Caco-2 (cell line): ENCODE measurements around the gene EVA1A. TPM values are rescaled to one million over a fixed set of nuclear protein-coding genes. Genes with fewer than 3 reads are reported as not detected.

Source experiments
- BruUV-seq: library from RNA; stranded (reverse); fragments of 400-500 nt; replicated peaks from 2 replicates; lab custom pipeline; 2021; lab: Mats Ljungman, UMichigan
- CTCF ChIA-PET: fragments of 300-600 bp; sonication (Branson Sonifier 250); formaldehyde crosslinking; loops from one replicate; lab custom pipeline; 2022; ENCODE audit warnings: antibody characterized with exemption; lab: Charles Lee
- POLR2A ChIA-PET: fragments of 300-600 bp; sonication (Branson Sonifier 250); formaldehyde crosslinking; loops from one replicate; lab custom pipeline; 2022; ENCODE audit warnings: antibody characterized with exemption; lab: Charles Lee
- DNase-seq, 2 experiments: peaks; one replicate each; pipeline versions ENCODE4 v3.0.0 to v3.0.0-alpha.2; 2020 to 2022
- H3K27me3 ChIP-seq: replicated peaks from 2 replicates; pipeline ENCODE4 v1.6.0; 2011; ENCODE audit warnings: low read length; ENCODE audit not compliant: control insufficient read depth, insufficient read depth
- H3K36me3 ChIP-seq: 2 replicates; pipeline ENCODE4 v1.5.1; 2011; ENCODE audit warnings: low read length; ENCODE audit not compliant: control insufficient read depth, insufficient read depth
- H3K4me1 ChIP-seq: fragments of 250-450 bp; sonication (Bioruptor Pico); 2 replicates; pipeline ENCODE4 v1.5.1; 2020; ENCODE audit warnings: mild to moderate bottlenecking
- H3K4me3 ChIP-seq: 2 replicates; pipeline ENCODE4 v1.5.1; 2011; ENCODE audit warnings: low read depth, mild to moderate bottlenecking, control low read depth, low read length
- H3K9me3 ChIP-seq: fragments of 250-450 bp; sonication (Bioruptor Pico); 2 replicates; pipeline ENCODE4 v1.5.1; 2020; ENCODE audit warnings: mild to moderate bottlenecking, moderate library complexity
- H3K27ac Mint-ChIP-seq: one replicate; pipeline ENCODE4 v1.8.0; 2022; ENCODE audit warnings: mixed read lengths; ENCODE audit not compliant: unreplicated experiment
- H3K27me3 Mint-ChIP-seq: one replicate; pipeline ENCODE4 v1.8.0; 2022; ENCODE audit warnings: mixed read lengths; ENCODE audit not compliant: insufficient read depth, unreplicated experiment
- H3K36me3 Mint-ChIP-seq: one replicate; pipeline ENCODE4 v1.8.0; 2022; ENCODE audit warnings: mild to moderate bottlenecking, mixed read lengths; ENCODE audit not compliant: insufficient read depth, unreplicated experiment
- H3K4me1 Mint-ChIP-seq: one replicate; pipeline ENCODE4 v1.8.0; 2022; ENCODE audit warnings: low read depth, mixed read lengths; ENCODE audit not compliant: unreplicated experiment
- H3K4me3 Mint-ChIP-seq: one replicate; pipeline ENCODE4 v1.8.0; 2022; ENCODE audit warnings: mild to moderate bottlenecking, moderate library complexity, mixed read lengths; ENCODE audit not compliant: unreplicated experiment
- H3K9me3 Mint-ChIP-seq: one replicate; pipeline ENCODE4 v1.8.0; 2022; ENCODE audit warnings: mixed read lengths; ENCODE audit not compliant: unreplicated experiment
- intact Hi-C: fragments of 100-400 bp; cut with micrococcal nuclease; formaldehyde crosslinking; loops from one replicate; pipeline ENCODE4 v1.10.0; 2022; ENCODE audit not compliant: unreplicated experiment
- total RNA-seq: library from RNA; stranded (reverse); gene quantifications from 2 replicates; pipeline ENCODE4 v1.2.3, GENCODE V29; 2022
- TF ChIP-seq, protein P1 (sequence below), 2 experiments: fragments of 200-600 bp in 1 of 2; IDR thresholded peaks; 1 replicate in 1 of 2; 2 replicates in 1 of 2; pipeline versions ENCODE4 v1.5.1 to v1.8.0; 2011 to 2022; ENCODE audit warnings: antibody characterized with exemption in 1 of 2, control low read depth in 1 of 2, inconsistent platforms in 1 of 2, low read depth in 1 of 2, low read length in 1 of 2, mild to moderate bottlenecking in 1 of 2, moderate library complexity in 1 of 2; ENCODE audit not compliant: insufficient read depth in 1 of 2, severe bottlenecking in 1 of 2, unreplicated experiment in 1 of 2

The EVA1A gene
- total RNA-seq, 1 experiment from 2014 or later, result 0.25 TPM

DNA sequence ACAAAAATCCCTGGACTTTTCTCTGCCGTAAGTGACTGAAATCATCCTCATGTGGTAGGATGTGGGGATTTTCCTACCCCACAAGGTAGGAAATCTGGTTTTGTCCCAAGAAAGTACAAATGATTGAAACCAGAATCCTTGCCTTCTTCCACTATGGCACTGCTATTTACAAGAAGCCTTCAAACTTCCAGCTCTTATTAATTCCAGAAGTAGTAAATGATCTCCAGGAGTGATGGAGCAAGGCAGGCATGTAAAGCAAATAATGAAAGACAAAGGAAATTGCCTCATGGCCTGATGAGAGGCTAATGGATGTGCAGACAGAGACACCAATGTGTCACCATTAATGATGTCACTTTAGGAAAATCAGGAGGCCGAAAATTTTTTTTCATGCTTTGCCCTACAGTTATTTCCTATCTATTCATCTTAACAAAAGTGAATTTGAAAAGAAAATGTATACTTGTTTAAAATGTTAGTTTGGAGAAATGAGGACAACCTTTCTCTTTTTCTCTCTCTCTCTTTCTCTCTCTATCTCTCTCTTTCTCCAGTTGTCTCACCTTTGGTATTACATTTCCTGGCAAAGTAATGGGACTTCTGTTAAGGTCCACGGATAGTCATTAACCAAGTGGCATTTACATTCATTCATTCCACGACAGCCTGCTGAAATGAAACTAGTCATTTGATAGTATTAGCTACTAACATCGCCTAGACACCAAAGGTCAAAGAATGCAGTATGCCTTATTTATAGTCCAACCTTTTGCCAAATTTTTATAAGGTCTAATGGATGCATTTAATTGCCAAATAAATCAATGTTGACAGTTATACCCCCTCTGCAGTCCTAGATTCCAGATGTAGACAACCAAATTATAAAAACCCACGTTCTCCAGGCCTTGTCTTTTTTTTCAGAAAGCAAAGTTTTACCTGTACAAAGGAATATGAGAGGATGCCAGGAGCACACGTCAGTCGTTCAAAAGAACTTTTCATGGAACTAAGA lies 5.0 kb upstream of the EVA1A start:
- no TSS peak for BruUV-seq
- Mint-ChIP-seq H3K4me3 (no peak overlapping the region), H3K27ac (no peak overlapping the region), H3K27me3 (peaks cover 11% of the 10 kb centered on the region), H3K4me1 (peaks cover 18% of the 10 kb centered on the region), H3K9me3 (no peaks in the 10 kb centered on the region), H3K36me3 (no peaks in the 10 kb centered on the region)
- Histone ChIP-seq H3K36me3 (no peaks in the 10 kb centered on the region), H3K9me3 (no peaks in the 10 kb centered on the region), H3K4me1 (peaks cover 10% of the 10 kb centered on the region; the same call in 1 of the 2 replicates), H3K4me3 (no peak overlapping the region), H3K27me3 (no peaks in the 10 kb centered on the region)
- ChIA-PET CTCF (no interaction called here), POLR2A (no interaction called here)
- TF ChIP-seq, protein P1, sequence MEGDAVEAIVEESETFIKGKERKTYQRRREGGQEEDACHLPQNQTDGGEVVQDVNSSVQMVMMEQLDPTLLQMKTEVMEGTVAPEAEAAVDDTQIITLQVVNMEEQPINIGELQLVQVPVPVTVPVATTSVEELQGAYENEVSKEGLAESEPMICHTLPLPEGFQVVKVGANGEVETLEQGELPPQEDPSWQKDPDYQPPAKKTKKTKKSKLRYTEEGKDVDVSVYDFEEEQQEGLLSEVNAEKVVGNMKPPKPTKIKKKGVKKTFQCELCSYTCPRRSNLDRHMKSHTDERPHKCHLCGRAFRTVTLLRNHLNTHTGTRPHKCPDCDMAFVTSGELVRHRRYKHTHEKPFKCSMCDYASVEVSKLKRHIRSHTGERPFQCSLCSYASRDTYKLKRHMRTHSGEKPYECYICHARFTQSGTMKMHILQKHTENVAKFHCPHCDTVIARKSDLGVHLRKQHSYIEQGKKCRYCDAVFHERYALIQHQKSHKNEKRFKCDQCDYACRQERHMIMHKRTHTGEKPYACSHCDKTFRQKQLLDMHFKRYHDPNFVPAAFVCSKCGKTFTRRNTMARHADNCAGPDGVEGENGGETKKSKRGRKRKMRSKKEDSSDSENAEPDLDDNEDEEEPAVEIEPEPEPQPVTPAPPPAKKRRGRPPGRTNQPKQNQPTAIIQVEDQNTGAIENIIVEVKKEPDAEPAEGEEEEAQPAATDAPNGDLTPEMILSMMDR (IDR thresholded peaks at IDR 0.05; ENCODE audit: insufficient read depth in 1 of 2, low read depth in 1 of 2, low read length in 1 of 2, severe bottlenecking in 1 of 2, unreplicated experiment in 1 of 2), result no peak
- no peak for DNase-seq
- intact Hi-C loops, result no loop called here

DNA sequence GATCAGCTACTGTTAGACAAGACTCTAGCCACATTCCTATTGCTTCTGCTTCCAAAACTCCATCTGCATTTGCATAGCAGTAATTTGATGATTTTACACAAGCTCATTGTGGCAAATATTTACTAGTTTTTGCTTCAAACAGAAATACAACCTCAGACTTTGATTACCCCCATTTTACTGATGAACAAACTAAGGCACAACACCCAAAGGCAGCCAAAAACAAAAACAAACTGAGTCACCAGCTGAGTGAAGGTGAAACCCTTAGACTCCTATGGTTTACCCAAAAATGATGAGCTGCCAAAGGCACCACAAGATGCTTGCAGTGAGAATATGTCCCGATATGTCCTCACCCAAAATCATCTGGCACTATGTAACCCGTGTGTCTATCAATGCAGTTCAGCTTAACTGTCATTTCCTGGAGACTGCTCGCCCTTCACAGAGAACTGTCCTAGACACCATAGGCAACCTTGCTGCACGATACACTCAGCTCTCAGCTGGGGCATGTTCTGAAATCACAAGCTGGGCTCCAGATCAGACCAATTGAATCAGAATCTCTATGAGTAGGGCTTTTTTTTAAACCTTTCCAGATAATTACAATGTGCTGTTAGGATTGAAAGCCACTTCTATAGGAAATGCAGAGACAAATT lies 4.1 kb upstream of the EVA1A start:
- no peaks in the 10 kb centered on the region for H3K9me3 ChIP-seq
- no peaks in the 10 kb centered on the region for H3K36me3 ChIP-seq
- intact Hi-C loops, result loop anchor here (5.0 kb wide), 1 partner anchor 103 kb away; no protein-coding TSS in a partner anchor
- no TSS peak for BruUV-seq
- ChIA-PET POLR2A (interaction anchor here (0.7 kb wide), 1 partner anchor 42 kb away, joined by 3 read pairs; no protein-coding TSS in a partner anchor), CTCF (no interaction called here)
- TF ChIP-seq, protein P1 (IDR thresholded peaks at IDR 0.05; ENCODE audit: insufficient read depth in 1 of 2, low read depth in 1 of 2, low read length in 1 of 2, severe bottlenecking in 1 of 2, unreplicated experiment in 1 of 2), result no peak
- H3K27me3 ChIP-seq, result peaks cover under 1% of the 10 kb centered on the region
- peaks cover 10% of the 10 kb centered on the region; the same call in 1 of the 2 replicates for H3K4me1 ChIP-seq
- H3K4me3 ChIP-seq, result no peak overlapping the region
- no peak overlapping the region for H3K4me3 Mint-ChIP-seq
- H3K36me3 Mint-ChIP-seq, result no peaks in the 10 kb centered on the region
- H3K27me3 Mint-ChIP-seq, result peaks cover 11% of the 10 kb centered on the region
- no peak overlapping the region for H3K27ac Mint-ChIP-seq
- no peaks in the 10 kb centered on the region for H3K9me3 Mint-ChIP-seq
- H3K4me1 Mint-ChIP-seq, result peaks cover 22% of the 10 kb centered on the region
- no peak for DNase-seq

DNA sequence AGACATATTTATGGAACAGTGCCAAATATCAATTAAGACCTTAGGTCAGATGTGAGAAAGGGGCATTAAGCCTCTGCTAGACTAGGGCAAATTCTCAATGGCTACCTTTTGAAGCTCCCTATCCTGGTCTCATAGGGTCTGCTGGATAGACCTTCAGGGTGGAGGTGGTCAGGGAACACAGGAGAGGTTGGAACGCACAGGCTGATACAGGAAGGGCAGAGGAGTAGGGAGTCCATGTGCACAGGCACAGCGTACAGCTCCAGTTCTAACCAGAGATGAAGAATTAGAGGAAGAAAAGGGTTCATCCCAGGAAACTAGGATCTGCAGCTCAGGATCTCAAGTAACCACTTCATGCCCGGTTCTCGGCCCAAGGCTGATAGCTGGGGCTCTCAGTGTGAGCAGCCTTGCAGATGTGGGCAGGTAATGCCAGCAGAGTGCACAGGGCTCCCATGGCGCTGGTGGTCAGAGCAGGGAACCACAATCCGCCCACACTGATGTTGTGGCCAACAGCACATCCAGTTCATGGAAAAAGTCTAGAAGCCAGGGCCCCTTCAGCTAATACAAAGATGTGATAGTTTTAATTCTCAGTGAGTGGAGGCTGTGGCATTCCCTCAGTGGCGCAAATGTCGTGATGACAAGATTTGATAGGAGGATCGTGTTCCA lies 3.4 kb upstream of the EVA1A start:
- TF ChIP-seq, protein P1 (IDR thresholded peaks at IDR 0.05; ENCODE audit: insufficient read depth in 1 of 2, low read depth in 1 of 2, low read length in 1 of 2, severe bottlenecking in 1 of 2, unreplicated experiment in 1 of 2), result no peak
- Histone ChIP-seq H3K4me3 (no peak overlapping the region), H3K36me3 (no peaks in the 10 kb centered on the region), H3K9me3 (no peaks in the 10 kb centered on the region), H3K4me1 (peaks cover 4% of the 10 kb centered on the region; the same call in 1 of the 2 replicates), H3K27me3 (peaks cover 2% of the 10 kb centered on the region)
- H3K4me1 Mint-ChIP-seq, result peaks cover 16% of the 10 kb centered on the region
- H3K36me3 Mint-ChIP-seq, result no peaks in the 10 kb centered on the region
- ChIA-PET POLR2A (interaction anchor here (0.7 kb wide), 1 partner anchor 42 kb away, joined by 3 read pairs; no protein-coding TSS in a partner anchor), CTCF (no interaction called here)
- intact Hi-C loops, result loop anchor here (5.0 kb wide), 1 partner anchor 102 kb away; no protein-coding TSS in a partner anchor
- H3K9me3 Mint-ChIP-seq, result no peaks in the 10 kb centered on the region
- DNase-seq, result no peak
- H3K4me3 Mint-ChIP-seq, result no peak overlapping the region
- peaks cover 6% of the 10 kb centered on the region for H3K27me3 Mint-ChIP-seq
- no peak overlapping the region for H3K27ac Mint-ChIP-seq
- no TSS peak for BruUV-seq
